Daoy (cell line): Measurements from ENCODE around the gene PARP8. TPM values are rescaled to one million over a fixed set of nuclear protein-coding genes. Genes with fewer than 3 reads are reported as not detected.
"Not testable (repeated sequence)": the region's sequence is repeated elsewhere in the genome, so short reads cannot be mapped to it uniquely, and the experiment has no call there.

Experiments
- DNase-seq: peaks from one replicate; pipeline ENCODE4 v3.0.0-alpha.2; 2015; ENCODE audit warnings: low read depth
- total RNA-seq: library from RNA; depleted of rRNA; stranded (reverse); fragments of >200 nt; shearing (Covaris generic); gene quantifications from 2 replicates; pipeline ENCODE4 v1.2.3, GENCODE V29; 2014

Gene PARP8
- total RNA-seq, 1 experiment from 2014 or later: 9.5 TPM

DNA sequence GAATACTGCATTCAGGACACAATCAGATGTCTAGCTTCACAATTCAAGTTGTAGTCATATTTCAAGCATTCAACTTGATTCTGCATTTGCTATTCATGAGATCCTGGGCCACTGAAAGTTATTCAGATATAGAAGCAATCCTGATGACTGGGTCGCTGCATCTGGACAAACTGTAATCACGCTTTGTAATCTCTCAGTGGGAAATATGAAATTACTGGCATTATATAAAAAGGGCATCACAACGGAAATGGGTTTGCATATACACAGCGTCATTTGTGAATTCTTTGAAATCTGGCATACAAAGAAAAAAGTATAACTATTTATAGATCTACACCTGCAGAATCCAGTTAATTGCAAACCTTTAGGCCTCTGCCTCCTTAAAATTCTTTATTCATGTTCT, 102.2 kb downstream of the PARP8 start:
- DNase-seq: no peak

DNA sequence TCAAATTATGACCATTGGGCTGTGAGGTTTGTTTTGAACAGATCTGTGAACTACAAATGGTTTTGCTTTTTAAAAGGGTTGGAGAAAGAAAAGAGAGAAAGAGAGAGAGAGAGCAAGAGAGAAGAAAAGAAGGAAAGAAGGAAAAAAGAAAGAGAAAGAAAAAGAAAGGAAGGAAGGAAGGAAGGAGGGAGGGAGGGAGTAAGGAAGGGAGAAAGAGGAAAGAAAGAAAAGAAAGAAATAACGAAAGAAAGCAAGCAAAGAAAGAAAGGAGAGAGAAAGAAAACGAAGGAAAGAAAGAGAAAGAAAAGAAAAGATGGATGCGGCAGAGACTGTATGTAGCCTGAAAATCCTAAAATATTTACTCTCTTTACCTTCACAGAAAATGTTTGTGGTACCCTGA, 104.0 kb downstream of the PARP8 start:
- DNase-seq: no peak

DNA sequence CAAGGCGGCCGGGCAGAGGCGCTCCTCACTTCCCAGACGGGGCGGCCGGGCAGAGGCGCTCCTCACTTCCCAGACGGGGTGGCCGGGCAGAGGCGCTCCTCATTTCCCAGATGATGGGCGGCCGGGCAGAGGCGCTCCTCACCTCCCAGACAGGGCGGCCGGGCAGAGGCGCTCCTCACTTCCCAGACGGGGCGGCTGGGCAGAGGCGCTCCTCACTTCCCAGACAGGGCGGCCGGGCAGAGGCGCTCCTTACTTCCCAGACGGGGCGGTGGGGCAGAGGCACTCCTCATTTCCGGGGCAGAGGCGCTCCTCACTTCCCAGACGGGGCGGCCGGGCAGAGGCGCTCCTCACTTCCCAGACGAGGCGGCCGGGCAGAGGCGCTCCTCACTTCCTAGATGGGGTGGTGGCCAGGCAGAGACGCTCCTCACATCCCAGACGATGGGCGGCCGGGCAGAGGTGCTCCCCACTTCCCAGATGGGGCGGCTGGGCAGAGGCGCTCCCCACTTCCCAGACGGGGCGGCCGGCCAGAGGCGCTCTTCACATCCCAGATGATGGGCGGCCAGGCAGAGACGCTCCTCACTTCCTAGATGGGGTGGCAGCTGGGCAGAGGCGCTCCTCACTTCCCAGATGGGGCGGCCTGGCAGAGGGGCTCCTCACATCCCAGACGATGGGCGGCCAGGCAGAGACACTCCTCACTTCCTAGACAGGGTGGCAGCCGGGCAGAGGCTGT, 108.2 kb downstream of the PARP8 start:
- not testable (repeated sequence) for DNase-seq

DNA sequence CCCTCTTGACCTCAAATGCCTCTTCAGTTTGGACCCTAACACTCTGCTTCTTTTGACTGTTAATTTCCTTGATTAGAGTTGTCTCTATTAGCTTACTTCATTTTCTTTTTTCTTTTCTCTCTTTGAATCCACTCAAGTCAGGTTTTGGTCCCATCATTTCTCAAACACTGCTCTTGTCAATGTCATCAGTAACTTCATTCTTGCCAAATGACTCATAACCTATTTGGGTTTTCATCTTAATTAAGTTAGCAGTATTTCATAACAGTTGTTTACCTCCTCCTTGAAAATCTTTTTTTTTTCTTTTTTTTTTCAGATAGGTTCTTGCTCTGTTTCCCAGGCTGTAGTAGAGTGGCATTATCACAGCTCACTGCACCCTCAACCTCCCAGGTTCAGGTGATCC, 119.6 kb downstream of the PARP8 start:
- DNase-seq: no peak

DNA sequence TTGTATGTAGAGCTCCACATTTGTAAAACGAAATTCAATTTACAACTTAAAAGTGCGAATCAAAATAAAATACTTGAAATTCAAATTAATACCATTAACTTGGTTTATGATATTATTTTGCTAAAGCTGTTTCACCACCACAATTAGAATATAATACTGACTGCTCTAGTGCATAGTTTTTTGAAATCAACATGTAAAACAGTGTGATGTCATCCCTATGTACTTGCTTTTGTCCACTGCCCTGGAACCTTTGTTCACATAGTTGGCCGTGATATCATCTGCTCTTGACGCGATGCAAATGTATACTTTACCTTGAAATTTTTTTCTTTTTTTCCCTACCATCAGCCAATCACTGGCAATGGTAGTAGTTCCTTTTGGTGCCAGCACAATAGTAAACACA, 125.4 kb downstream of the PARP8 start:
- DNase-seq: no peak

DNA sequence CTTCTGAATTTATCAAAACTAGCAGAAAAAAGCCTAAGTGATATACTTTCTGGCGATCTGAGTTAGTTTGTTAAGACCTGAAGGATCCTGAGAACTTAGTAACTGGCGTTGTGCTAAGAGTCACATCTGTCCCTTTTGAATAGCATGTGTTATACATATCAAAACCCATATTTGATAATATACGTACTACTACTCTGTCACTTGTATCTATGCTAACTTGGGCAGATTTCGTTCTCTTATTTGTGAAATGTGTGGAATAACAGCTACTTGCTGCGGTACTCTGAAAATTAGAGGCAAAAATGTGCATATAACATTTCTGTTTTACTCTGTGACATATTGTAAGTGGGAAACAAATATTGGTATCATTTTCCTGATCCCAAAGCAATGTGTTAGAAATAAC, 126.4 kb downstream of the PARP8 start:
- no peak for DNase-seq

DNA sequence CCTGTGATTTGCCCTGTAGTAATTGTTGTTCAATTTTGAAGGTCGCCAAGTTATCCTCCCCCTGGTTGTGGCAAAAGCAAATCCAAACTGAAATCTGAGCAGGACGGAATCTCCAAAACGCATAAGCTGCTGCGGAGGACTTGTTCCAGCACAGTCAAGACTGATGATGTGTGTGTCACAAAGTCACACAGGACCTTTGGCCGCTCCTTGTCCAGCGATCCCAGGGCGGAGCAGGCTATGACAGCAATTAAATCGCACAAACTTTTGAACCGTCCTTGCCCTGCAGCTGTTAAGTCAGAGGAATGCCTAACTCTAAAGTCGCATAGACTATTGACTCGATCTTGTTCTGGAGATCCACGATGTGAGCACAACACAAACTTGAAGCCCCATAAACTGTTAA, 128.4 kb downstream of the PARP8 start:
- no peak for DNase-seq

DNA sequence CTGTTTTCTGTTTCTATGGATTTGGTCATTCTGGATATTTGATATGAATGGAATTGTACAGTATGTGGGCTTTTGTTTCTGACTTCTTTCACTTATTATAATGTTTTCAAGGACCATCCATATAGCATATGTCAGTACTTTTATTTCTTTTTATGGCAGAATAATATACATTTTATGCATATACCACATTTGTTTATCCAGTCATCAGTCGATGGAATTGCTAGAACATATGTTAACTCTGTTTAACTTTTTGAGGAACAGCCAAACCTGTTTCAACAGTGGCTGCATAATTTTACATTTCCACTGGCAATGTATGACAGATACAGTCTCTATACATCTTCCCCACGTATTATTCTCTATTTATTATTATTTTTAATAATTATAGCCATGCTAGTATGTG, 131.6 kb downstream of the PARP8 start:
- no peak for DNase-seq

DNA sequence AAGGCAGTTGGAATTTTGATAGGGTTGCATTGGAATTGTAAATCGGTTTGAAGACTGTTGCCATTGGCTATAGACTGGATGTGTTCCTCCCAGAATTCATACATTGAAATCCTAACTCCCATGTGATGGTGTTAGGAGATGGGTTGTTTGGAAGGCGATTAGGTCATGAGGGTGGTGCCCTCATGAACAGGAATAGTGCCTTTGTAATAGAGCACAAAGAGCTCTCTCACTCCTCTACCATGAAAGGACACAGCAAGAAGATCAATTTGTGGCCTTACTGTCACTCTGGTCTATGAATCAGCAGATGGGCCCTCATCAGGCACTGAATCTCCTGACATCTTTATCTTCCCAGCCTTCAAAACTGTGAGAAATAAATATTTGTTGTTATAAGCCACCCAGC, 133.2 kb downstream of the PARP8 start:
- no peak for DNase-seq

DNA sequence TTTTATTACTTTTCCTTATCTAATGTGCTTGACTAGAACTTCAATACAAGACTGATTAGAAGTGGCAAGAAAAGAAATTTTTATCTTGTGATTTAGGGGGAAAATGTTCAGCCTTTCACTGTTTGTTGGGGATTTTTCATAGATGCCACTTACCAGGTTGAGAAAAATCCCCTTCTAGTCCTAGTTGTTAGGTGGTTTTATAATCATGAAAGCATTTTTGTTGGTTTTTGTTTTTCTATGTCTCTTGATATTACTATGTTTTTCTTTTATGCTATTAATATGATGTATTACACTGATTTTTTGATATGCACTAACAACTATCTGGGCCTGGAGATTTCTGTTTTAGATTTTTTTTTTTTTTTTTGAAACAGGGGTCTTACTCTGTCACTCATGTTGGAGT, 134.0 kb downstream of the PARP8 start:
- no peak for DNase-seq

DNA sequence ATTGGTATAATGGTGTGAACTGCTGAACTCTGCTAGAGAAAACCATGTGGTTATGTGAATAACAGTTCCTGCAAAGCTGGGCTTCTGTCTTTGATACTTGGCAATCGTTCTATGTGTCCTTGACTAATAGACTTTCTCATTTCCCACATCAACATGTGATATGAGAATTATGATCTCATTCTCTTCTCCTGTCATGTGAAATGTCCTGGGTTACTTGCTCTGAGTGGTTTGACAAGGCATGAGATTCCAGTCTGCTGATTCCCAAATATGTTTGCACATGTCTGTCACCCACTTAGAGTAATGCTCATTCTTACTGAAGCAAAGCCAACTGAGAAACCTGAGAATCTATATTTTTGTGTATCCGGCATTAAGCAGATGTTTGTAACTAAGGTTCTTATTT, 141.2 kb downstream of the PARP8 start:
- DNase-seq: peak; percentile 1

DNA sequence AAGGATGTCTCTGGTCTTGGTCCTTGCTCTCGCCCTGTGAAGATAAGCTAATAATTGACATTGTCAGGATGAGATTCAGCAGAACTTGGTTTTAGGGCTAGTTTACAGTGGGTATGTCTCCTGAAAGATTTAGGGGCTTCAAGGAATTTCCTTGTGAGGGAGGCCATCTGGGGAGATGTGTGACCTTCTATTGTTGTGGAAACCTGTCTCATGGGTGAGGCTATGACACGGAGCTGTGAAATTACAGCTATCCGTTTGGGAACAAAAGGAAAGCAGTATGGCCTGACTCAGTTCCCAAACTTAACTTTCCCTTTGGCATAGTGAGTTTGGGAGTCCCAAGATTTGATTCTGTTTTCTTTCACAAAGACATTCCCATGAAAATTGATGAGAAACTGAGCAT, 142.0 kb downstream of the PARP8 start:
- DNase-seq: no peak

DNA sequence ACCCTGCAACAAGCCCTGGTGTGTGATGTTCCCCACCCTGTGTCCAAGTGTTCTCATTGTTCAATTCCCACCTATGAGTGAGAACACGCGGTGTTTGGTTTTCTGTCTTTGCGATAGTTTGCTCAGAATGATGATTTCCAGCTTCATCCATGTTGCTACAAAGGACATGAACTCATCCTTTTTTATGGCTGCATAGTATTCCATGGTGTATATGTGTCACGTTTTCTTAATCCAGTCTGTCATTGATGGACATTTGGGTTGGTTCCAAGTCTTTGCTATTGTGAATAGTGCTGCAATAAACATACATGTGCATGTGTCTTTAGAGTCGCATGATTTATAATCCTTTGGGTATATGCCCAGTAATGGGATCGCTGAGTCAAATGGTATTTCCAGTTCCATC, 145.3 kb downstream of the PARP8 start:
- DNase-seq: not testable (repeated sequence)

DNA sequence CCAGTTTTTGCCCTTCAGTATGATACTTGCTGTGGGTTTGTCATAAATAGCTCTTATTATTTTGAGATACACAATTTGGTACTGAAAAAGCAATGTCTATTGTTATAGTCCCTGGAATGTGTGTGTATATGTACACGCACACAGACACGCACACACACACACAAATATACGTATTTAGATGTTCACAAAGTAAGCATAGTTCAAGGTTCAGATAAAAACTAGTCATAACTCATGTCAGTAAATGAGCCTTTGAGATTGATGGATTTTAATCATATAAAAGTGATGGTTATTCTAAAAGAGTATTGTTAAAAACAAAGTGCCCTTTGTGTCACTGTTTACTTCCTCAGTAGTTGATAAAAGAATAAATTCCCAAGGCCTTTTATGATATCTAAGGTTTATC, 147.3 kb downstream of the PARP8 start:
- no peak for DNase-seq

DNA sequence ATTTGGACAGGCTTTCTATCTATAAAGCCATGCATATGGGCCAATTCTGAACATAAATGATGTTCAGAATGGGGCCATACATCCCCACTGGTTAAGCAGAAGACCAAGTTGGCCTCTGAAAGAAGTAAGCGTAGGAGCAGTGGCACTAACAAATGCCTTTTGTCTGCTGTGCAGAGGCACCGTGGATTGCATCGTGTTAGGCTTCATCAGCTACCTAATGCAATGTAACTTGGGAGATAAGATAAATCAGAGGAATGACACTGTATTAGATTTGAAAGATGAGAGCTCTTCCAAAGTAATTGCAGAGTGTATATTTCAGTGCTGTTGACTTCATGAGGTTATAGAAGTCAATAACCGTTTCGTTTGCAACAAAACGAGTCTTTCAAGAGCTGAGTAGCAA, 148.1 kb downstream of the PARP8 start:
- no peak for DNase-seq

DNA sequence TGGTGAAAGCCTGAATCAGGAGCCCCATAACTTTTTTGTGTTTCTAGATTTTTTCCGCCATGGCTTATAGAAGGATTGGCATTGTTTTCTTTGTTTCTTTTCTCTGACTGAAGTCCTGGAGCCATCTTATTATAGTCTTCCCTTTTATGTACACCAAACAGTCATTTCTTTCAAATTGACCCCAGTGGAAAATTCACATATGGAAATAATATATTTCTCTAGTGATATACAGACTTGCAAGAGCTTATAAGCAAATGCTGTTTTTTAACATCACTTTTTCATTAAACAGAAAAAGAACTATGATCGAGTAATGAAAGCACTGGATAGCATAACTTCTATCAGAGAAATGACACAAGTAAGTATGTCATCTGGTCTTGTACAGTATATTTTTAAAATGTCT, 155.6 kb downstream of the PARP8 start:
- no peak for DNase-seq

DNA sequence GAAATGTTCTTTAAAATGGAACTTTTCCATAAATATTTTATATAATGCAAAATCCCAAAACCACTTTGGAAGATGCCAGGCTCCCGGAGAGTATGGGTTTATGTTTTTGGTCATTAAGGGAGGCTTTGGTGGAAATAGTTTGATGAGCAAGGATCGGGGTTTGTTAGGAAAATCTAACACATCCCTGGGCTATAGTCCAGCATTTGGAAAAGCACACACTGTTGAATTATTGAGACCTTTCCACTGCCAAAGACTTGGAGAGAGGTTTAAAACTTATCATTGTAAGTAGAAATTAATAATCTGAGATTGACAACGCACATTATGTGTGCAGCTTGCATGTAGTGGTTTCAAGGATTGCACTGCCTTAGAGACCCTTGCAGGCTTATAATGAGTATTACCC, 156.3 kb downstream of the PARP8 start:
- no peak for DNase-seq

DNA sequence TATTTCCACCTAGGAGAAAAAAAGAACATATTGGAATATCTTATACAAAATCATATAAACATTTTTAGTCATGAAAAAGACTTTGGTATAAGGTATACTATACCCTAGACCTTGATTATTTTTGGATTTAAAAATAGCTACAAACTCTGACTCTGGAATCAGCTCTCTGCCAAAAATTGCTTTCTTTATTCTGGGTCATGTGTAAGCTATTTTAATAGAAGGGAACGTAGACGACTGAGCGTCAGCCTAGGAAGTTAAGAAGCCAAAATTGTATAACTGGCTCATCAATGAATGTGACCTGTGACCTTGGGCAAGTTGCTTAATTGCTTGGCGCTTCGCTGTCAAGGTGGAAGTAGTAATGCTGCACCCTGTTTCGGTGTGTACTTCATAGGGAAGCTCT, 157.1 kb downstream of the PARP8 start:
- no peak for DNase-seq

DNA sequence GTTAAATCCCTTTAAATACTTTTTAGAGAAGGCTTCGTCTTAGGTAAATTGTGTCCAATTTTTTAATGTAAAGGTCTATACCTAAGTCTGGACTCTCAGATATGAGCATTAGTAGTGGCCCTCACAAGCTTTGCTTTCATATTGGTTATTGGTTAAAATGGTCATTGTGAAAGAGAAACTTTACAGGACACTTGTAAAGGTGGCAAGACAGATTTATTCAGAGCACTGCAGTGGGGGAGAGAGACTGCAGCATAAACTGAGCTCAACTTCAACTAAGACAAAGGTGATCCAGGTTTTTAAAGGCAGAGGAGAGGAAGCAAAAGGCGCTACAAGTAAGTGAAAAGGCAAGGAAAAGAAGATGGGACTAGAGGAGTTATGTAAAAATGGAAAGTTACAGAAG, 157.7 kb downstream of the PARP8 start:
- no peak for DNase-seq

DNA sequence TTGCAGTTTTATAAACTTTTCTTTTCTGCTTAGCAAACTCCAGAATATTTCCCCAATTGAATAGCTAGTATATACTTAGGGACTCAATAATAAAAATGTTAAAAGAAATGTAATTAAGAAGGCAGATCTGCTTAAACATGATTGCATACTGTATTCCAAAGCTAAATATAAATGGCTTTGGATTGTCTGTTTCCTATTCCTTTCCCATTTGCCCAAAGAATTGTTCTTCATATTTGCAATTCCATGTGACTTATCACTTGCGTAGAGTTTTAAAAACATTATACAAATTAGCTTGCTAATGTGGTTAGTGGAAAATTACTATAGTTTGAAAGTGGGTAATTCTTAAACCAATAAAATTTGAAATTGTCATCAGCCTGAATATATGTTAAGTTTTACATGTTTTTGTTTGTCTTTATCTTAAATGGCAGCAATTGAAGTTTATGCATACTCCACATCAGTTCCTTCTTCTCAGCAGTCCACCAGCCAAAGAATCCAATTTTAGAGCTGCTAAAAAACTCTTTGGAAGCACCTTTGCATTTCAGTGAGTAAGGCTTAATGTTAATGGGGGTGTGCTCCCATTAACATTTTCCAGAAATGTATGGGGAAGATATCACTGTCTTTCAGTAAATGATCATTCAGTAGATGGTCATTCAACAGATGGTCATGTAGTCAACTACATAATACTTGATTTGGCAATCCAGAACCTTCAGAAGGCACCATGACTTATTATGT, 161.2 kb downstream of the PARP8 start:
- DNase-seq: no peak

DNA sequence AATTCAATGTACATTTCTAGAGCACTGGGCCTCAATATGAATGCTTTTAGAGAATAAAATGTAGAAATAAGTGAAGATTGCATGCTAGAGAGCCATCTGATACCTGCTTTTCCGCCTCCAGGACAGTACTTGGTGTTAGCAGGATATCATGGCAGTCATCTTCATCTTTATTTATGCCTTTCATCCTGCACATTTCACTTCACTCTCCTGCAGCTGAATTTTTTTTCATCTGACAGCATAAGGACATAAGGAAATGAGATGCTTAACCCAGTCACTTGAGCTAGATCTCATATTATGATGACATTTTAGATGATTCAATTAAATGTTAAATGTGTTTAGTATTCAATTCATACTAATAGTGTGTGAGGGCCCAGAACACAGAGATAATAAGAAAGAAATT, 162.6 kb downstream of the PARP8 start:
- no peak for DNase-seq

DNA sequence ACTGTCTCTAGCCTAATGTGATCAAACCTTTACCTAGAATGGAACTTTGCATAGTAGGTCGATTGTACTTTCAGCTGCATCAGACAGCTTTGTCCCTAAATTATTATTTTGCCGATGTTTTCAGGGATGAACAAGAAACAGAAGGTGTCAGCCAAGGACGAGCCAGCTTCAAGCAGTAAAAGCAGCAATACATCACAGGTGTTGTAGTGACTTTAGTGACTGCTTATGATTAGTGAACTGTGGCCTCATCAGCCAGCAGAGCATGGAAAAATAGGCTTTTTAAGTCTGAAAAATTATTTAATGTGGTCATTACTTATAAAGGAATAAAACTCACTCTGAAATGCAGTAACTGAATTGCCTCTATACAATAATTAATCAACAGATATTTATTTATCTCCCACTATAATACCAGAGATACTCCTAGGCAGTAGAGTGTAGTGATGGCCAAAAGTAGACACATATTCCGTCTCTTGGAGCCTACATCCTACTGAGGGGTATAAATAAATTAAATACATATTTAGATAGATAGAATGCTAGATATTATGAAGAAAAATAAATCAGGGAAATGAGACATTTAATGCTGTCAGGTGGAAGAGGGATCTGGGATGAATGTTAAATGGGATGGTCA, 166.3 kb downstream of the PARP8 start:
- no peak for DNase-seq

DNA sequence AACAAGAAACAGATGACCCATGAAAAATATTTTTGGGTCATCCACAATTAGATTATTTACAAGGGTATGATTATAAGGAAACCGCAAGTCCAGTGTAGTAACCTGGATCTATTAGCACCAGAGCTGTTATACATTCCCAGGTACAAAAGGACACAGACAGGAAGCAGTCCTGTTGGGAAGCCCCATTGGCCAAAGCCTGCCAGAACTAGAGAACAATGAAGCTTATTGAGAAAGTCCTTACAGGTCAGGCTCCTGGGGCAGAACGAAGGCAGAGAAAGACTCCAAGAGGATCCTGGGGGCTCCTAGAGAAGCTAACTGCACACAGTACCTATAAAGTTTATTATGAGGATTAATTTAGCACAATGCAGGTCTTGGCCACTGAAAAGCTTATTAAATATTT, 169.9 kb downstream of the PARP8 start:
- no peak for DNase-seq
